Spinal cord (tissue), 10 donors: Measurements from ENCODE around the gene C3orf20. TPM values are rescaled to one million over a fixed set of nuclear protein-coding genes. Genes with fewer than 3 reads are reported as not detected.

Source experiments
- DNase-seq, 6 donors: peaks; one replicate each; pipeline versions ENCODE4 v3.0.0 to v3.0.0-alpha.2; 2013 to 2015; ENCODE audit warnings: low spot score in 6 of 6, low read depth in 4 of 6
- H3K27ac ChIP-seq: one replicate; pipeline ENCODE4 v1.5.1; 2013; ENCODE audit warnings: low read depth, low read length, control low read depth
- H3K27me3 ChIP-seq: one replicate; pipeline ENCODE4 v1.6.1; 2013; ENCODE audit warnings: low read length; ENCODE audit not compliant: control insufficient read depth, insufficient read depth
- H3K36me3 ChIP-seq: one replicate; pipeline ENCODE4 v1.6.1; 2013; ENCODE audit warnings: low read length; ENCODE audit not compliant: control insufficient read depth, insufficient read depth
- H3K4me1 ChIP-seq: one replicate; pipeline ENCODE4 v1.6.1; 2013; ENCODE audit warnings: low read length; ENCODE audit not compliant: control insufficient read depth, insufficient read depth
- H3K4me3 ChIP-seq: one replicate; pipeline ENCODE4 v1.5.1; 2013; ENCODE audit warnings: low read depth, low read length, control low read depth
- H3K9me3 ChIP-seq: one replicate; pipeline ENCODE4 v1.6.1; 2013; ENCODE audit warnings: low read length; ENCODE audit not compliant: control insufficient read depth, insufficient read depth
- WGBS: methylation state at CpG from one replicate; pipeline ENCODE4 v1.1.5; 2013; ENCODE audit warnings: missing lambda C conversion rate; ENCODE audit not compliant: insufficient coverage; 5-methylcytosine and 5-hydroxymethylcytosine counted together
- polyA plus RNA-seq, 2 donors: library from polyadenylated mRNA; unstranded; fragments of 120-200 nt; gene quantifications; one replicate each; pipeline ENCODE4 v1.2.1, GENCODE V29; 2013; ENCODE audit not compliant: insufficient read length in 2 of 2
- total RNA-seq, 2 donors: library from RNA; depleted of rRNA in 1 of 2; stranded (reverse); fragments of 120-200 nt in 1 of 2; fragments of >200 nt in 1 of 2; gene quantifications; one replicate each; pipeline versions ENCODE4 v1.2.3 to v1.2.4, GENCODE V29; 2013 to 2014
- donor health status: healthy.

Gene C3orf20
- total and polyA plus RNA-seq, 4 donors: 0.06 to 0.33 (median 0.16) TPM

GRCh38 chr3:14811684-14812083, 136.7 kb downstream of the C3orf20 start:
- Histone ChIP-seq H3K4me3 (peak overlapping the region; percentile 52), H3K27me3 (peaks cover 34% of the 10 kb centered on the region), H3K4me1 (peaks cover 21% of the 10 kb centered on the region), H3K36me3 (no peaks in the 10 kb centered on the region), H3K9me3 (no peaks in the 10 kb centered on the region), H3K27ac (peak overlapping the region; percentile 76)
- WGBS: 48% methylated on average over 3 of the region's 7 CpGs
- DNase-seq: peak in 1 of 6 donors; percentile 45

- H3K36me3 ChIP-seq: no peaks in the 10 kb centered on the region
- peak overlapping the region; percentile 52 for H3K4me3 ChIP-seq
- H3K4me1 ChIP-seq: peaks cover 21% of the 10 kb centered on the region
- no peak for DNase-seq
- peaks cover 34% of the 10 kb centered on the region for H3K27me3 ChIP-seq
- H3K27ac ChIP-seq: peak overlapping the region; percentile 61
- no peaks in the 10 kb centered on the region for H3K9me3 ChIP-seq
- 53% methylated on average over 5 of the region's 9 CpGs for WGBS
Observed at GRCh38 chr3:14812196-14812790, 137.4 kb downstream of the C3orf20 start.

DNA sequence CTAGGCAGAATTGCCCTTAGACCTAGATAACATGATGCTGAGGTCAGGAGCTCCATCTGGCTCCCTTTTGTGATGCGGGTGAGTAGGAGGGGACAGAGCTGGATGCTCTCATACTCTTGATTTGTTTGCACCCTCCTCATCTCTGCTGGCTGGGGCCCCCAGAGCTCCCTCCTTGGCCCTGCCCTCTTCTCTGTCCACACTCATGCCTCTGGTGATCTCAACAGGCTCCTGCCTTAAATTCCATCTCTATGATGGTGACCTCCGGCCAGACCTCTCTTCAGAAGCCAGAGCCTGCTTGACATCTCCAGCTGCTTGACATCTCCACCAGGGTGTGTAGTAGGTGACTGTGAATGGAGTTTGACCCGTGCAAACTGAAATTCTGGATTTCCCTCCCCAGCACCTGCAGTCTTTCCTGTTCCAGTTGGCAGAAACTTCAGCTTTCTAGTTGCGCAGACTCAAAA, 139.5 kb downstream of the C3orf20 start:
- no peak for DNase-seq
- H3K27me3 ChIP-seq: peaks cover 27% of the 10 kb centered on the region
- H3K4me3 ChIP-seq: no peak overlapping the region
- H3K4me1 ChIP-seq: peaks cover 21% of the 10 kb centered on the region
- 96% methylated on average over 2 of the region's 4 CpGs for WGBS
- peaks cover 3% of the 10 kb centered on the region for H3K36me3 ChIP-seq
- H3K9me3 ChIP-seq: no peaks in the 10 kb centered on the region
- H3K27ac ChIP-seq: no peak overlapping the region

GRCh38 chr3:14816359-14816758, 141.4 kb downstream of the C3orf20 start:
- WGBS: 92% methylated on average over 2 of the region's 3 CpGs
- no peak overlapping the region for H3K4me3 ChIP-seq
- no peak for DNase-seq
- no peaks in the 10 kb centered on the region for H3K9me3 ChIP-seq
- H3K36me3 ChIP-seq: peaks cover 11% of the 10 kb centered on the region
- peaks cover 12% of the 10 kb centered on the region for H3K27me3 ChIP-seq
- H3K4me1 ChIP-seq: peaks cover 11% of the 10 kb centered on the region
- H3K27ac ChIP-seq: no peak overlapping the region

DNA sequence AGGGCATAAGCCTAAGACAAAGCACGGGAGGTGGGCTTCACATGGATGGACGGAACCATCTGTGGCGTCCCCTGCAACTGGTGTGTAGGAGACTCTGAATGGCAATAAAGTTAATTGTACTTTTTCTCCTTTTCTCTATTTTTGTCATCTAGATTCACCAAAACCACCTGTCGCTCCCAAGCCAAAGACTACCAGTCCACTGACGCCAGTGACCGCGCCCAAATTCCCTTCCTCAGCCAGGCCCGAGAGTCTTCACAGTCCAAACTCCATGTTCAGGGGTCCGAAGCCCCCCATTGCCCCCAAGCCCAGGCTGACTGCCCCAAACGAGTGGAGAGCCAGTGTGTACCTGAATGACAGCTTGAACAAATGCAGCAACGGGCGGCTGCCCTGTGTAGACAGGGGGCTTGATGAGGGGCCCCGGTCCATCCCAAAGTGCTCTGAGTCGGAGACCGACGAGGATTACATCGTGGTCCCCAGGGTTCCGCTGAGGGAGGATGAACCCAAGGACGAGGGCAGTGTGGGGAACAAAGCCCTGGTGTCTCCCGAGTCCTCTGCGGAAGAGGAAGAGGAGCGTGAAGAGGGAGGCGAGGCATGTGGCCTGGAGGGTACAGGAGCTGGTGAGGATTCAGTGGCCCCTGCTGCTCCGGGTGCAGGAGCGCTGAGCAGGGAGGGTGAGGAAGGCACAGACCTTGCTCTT, 144.0 kb downstream of the C3orf20 start, which contains the start of gene FGD5:
Gene FGD5 (plus strand): TSS at position 159 of the 697 bp plus-strand sequence. CDS start 110 bp downstream, at position 269.
- Histone ChIP-seq H3K9me3 (no peaks in the 10 kb centered on the region), H3K36me3 (peaks cover 11% of the 10 kb centered on the region), H3K4me1 (peaks cover 3% of the 10 kb centered on the region), H3K27ac (no peak within 1 kb of the TSS), H3K27me3 (peaks cover 2% of the 10 kb centered on the region), H3K4me3 (no peak within 1 kb of the TSS)
- 88% methylated on average over 22 of the region's 25 CpGs for WGBS
- no peak for DNase-seq

DNA sequence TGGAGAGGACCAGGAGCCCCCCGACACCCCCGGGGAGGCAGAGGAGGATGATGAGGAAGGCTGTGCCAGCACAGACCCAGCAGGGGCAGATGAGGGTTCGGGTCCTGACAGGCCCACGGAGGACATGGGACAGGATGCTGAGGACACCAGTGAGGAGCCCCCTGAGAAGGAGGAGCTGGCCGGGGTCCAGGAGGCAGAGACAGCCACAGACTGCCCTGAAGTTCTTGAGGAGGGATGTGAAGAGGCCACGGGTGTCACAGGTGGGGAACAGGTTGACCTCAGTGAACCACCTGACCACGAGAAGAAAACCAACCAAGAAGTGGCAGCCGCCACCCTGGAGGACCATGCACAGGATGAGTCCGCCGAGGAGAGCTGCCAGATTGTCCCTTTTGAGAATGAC, 144.7 kb downstream of the C3orf20 start:
- Histone ChIP-seq H3K4me3 (no peak overlapping the region), H3K27ac (no peak overlapping the region), H3K36me3 (peaks cover 11% of the 10 kb centered on the region), H3K27me3 (no peaks in the 10 kb centered on the region), H3K4me1 (peaks cover 6% of the 10 kb centered on the region), H3K9me3 (no peaks in the 10 kb centered on the region)
- DNase-seq: no peak
- WGBS: 93% methylated on average over 10 of the region's 10 CpGs

- Histone ChIP-seq H3K9me3 (no peaks in the 10 kb centered on the region), H3K27ac (no peak overlapping the region), H3K27me3 (no peaks in the 10 kb centered on the region), H3K4me1 (peaks cover 6% of the 10 kb centered on the region), H3K36me3 (peaks cover 11% of the 10 kb centered on the region), H3K4me3 (no peak overlapping the region)
- no peak for DNase-seq
- 93% methylated on average over 16 of the region's 17 CpGs for WGBS
Observed at GRCh38 chr3:14820156-14820555, 145.2 kb downstream of the C3orf20 start.

GRCh38 chr3:14821151-14821550, 146.2 kb downstream of the C3orf20 start:
- Histone ChIP-seq H3K27me3 (no peaks in the 10 kb centered on the region), H3K36me3 (peaks cover 11% of the 10 kb centered on the region), H3K4me3 (no peak overlapping the region), H3K27ac (no peak overlapping the region), H3K4me1 (peaks cover 6% of the 10 kb centered on the region), H3K9me3 (no peaks in the 10 kb centered on the region)
- WGBS: 96% methylated on average over 13 of the region's 16 CpGs
- no peak for DNase-seq

- Histone ChIP-seq H3K27ac (no peak overlapping the region), H3K27me3 (no peaks in the 10 kb centered on the region), H3K4me3 (no peak overlapping the region), H3K9me3 (no peaks in the 10 kb centered on the region), H3K36me3 (peaks cover 11% of the 10 kb centered on the region), H3K4me1 (peaks cover 6% of the 10 kb centered on the region)
- no CpG with 5 or more reads among the region's 3 CpGs for WGBS
- DNase-seq: peak in 1 of 6 donors; percentile 15
Observed at GRCh38 chr3:14822134-14822533, 147.2 kb downstream of the C3orf20 start.
